Right renal pelvis (tissue), 4 donors: ENCODE measurements around the gene IMPDH1. TPM values are rescaled to one million over a fixed set of nuclear protein-coding genes. Genes with fewer than 3 reads are reported as not detected.

Source experiments
- DNase-seq, 4 donors: peaks; one replicate each; pipeline ENCODE4 v3.0.0-alpha.2; 2013; ENCODE audit warnings: low read depth in 4 of 4, low spot score in 3 of 4, missing footprints in 1 of 4
- polyA plus RNA-seq, 4 donors: library from polyadenylated mRNA; unstranded; fragments of 120-200 nt; gene quantifications; one replicate each; pipeline ENCODE4 v1.2.1, GENCODE V29; 2013; ENCODE audit not compliant: insufficient read length in 4 of 4

Gene IMPDH1
- polyA plus RNA-seq, 4 donors: 25.5 to 31.5 (median 28.1) TPM

- no peak for DNase-seq
Measured at GRCh38 chr7:128389618-128390329, 20.0 kb downstream of the IMPDH1 start.

- DNase-seq: no peak
Measured at GRCh38 chr7:128389085-128389617, 20.6 kb downstream of the IMPDH1 start.

- DNase-seq: no peak
Measured at GRCh38 chr7:128388145-128388485, 21.7 kb downstream of the IMPDH1 start.

GRCh38 chr7:128387216-128388144, 22.3 kb downstream of the IMPDH1 start:
- DNase-seq: peak in 1 of 4 donors; percentile 74

GRCh38 chr7:128385988-128386925, 23.5 kb downstream of the IMPDH1 start:
- no peak for DNase-seq

- no peak for DNase-seq
Measured at GRCh38 chr7:128384726-128385125, 25.1 kb downstream of the IMPDH1 start.

GRCh38 chr7:128383776-128384175, 26.0 kb downstream of the IMPDH1 start:
- DNase-seq: no peak

GRCh38 chr7:128381161-128381821, 28.5 kb downstream of the IMPDH1 start:
- DNase-seq: no peak

- no peak for DNase-seq
Measured at GRCh38 chr7:128380483-128381106, 29.2 kb downstream of the IMPDH1 start.

GRCh38 chr7:128379900-128380479, 29.8 kb downstream of the IMPDH1 start:
- no peak for DNase-seq

GRCh38 chr7:128378637-128379036, 31.1 kb downstream of the IMPDH1 start:
- no peak for DNase-seq

- no peak for DNase-seq
Measured at GRCh38 chr7:128376077-128376476, 33.7 kb downstream of the IMPDH1 start.

GRCh38 chr7:128374041-128374440, 35.7 kb downstream of the IMPDH1 start:
- no peak for DNase-seq

GRCh38 chr7:128373606-128374005, 36.2 kb downstream of the IMPDH1 start:
- no peak for DNase-seq

GRCh38 chr7:128370491-128370890, 39.3 kb downstream of the IMPDH1 start:
- no peak for DNase-seq

GRCh38 chr7:128366986-128367385, 42.8 kb downstream of the IMPDH1 start:
- DNase-seq: no peak

- no peak for DNase-seq
Measured at GRCh38 chr7:128366300-128366699, 43.5 kb downstream of the IMPDH1 start.

GRCh38 chr7:128365432-128365831, 44.4 kb downstream of the IMPDH1 start:
- no peak for DNase-seq
